ENCODE measurements around the gene OPTC.

Gene OPTC

DNA sequence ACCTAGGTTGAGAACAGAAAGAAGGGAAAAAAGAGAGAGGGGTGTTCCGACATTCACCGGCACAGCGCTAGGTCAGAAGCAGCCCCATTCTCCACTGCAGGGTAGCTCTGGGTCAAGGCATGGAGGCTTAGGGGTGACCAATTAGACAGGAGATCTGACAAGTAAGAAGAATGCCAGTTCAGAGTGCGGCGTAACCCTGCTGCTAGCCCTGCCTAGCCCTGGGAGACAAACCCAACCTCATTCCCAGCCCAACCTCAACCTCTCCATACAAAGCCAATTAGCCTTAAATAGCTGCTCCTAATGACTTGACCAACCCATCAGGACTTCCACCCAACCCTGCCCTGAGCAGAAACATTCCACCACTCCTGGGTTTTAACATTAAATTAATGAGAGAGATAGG lies 15.0 kb upstream of the OPTC start:
- DNase-seq (ENCODE audit: insufficient read length, low spot score) (no peak), FAIRE-seq (no peak)
- TF ChIP-seq, protein P1, sequence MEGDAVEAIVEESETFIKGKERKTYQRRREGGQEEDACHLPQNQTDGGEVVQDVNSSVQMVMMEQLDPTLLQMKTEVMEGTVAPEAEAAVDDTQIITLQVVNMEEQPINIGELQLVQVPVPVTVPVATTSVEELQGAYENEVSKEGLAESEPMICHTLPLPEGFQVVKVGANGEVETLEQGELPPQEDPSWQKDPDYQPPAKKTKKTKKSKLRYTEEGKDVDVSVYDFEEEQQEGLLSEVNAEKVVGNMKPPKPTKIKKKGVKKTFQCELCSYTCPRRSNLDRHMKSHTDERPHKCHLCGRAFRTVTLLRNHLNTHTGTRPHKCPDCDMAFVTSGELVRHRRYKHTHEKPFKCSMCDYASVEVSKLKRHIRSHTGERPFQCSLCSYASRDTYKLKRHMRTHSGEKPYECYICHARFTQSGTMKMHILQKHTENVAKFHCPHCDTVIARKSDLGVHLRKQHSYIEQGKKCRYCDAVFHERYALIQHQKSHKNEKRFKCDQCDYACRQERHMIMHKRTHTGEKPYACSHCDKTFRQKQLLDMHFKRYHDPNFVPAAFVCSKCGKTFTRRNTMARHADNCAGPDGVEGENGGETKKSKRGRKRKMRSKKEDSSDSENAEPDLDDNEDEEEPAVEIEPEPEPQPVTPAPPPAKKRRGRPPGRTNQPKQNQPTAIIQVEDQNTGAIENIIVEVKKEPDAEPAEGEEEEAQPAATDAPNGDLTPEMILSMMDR (IDR thresholded peaks at IDR 0.05; ENCODE audit: insufficient read depth, missing control alignments): no peak

DNA sequence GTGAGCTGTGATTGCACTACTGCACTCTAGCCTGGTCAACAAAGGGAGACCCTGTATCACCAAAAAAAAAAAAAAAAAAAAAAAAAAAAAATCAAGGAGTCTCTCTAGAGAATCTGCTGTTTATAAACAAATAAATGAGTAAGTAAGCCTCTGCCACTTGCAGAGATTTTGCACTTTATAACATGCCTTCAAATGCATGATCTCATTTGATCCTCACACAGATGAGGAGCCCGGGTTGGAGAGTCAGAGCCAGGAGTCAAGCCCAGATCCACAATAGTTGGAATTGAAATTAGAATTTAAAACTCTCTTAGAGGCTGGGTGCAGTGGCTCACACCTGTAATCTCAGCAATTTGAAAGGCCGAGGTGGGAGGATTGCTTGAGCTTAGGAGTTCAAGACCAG lies 14.3 kb upstream of the OPTC start:
- DNase-seq (ENCODE audit: insufficient read length, low spot score) (no peak), FAIRE-seq (no peak)
- TF ChIP-seq, protein P1 (IDR thresholded peaks at IDR 0.05; ENCODE audit: insufficient read depth, missing control alignments): no peak

DNA sequence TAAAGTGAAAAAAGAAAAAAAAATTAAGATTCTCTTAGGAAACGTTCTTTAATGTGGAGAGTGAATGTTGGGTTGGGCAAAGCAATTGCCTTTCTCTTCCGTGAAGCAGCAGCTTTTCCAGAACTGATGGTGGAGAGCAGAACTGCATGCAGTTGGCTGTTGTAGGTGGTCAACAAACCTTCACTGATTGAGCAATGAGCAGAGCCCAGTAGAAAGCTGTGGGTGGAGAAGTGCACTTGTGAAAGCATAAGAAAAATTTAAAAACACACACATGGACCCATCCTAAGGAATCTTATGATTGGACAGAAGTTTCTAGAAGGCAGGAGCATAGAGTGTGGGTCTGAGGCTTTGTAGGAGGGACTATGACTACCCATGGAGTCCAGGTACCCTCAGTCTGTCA lies 13.9 kb upstream of the OPTC start:
- DNase-seq (ENCODE audit: insufficient read length, low spot score) (no peak), FAIRE-seq (no peak)
- TF ChIP-seq, protein P1 (IDR thresholded peaks at IDR 0.05; ENCODE audit: insufficient read depth, missing control alignments): no peak

DNA sequence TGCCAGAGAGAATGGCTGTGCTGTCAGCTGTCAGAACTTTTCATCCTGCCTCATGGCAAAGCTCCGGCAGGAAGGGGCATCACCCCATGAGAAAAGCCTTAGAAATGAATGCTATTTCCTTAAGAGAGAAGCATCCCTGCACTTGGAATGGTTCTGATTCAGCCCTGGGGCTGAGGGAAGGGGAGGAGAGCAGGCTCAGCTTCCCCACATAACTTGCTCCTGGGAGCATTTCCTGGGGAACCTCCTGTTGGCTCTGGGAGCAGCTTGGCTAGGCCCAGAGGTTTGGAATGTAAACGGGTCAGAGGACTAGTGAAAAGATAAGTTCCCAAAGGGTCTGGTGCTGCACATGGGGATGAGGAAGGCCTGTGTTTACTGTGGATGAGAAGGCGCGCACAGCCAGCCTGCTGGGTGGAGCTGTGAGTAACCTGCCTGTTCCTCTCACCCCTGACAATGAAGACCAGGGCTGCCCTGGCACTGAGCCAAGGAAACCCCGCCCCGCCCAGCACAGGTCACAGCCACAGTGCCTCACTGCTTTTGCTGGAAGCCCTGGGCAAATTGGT lies 13.3 kb upstream of the OPTC start:
- DNase-seq (ENCODE audit: insufficient read length, low spot score) (no peak), FAIRE-seq (no peak)

GRCh38 chr1:203481196-203481595 lies 12.8 kb upstream of the OPTC start:
- TF ChIP-seq, protein P1 (IDR thresholded peaks at IDR 0.05; ENCODE audit: insufficient read depth, missing control alignments): no peak
- no peak for DNase-seq (ENCODE audit: insufficient read length, low spot score)
- FAIRE-seq: no peak

More for the DNA sequence above, 13.3 kb upstream of the OPTC start:
- TF ChIP-seq, protein P1 (IDR thresholded peaks at IDR 0.05; ENCODE audit: insufficient read depth, missing control alignments): no peak

GRCh38 chr1:203486618-203487370 lies 7.2 kb upstream of the OPTC start:
- FAIRE-seq: no peak
- DNase-seq (ENCODE audit: insufficient read length, low spot score): no peak
- TF ChIP-seq, protein P1 (IDR thresholded peaks at IDR 0.05; ENCODE audit: insufficient read depth, missing control alignments): no peak

- TF ChIP-seq, protein P1 (IDR thresholded peaks at IDR 0.05; ENCODE audit: insufficient read depth, missing control alignments): no peak
- DNase-seq (ENCODE audit: insufficient read length, low spot score) (no peak), FAIRE-seq (no peak)
These were observed 5.4 kb upstream of the OPTC start for GRCh38 chr1:203488539-203488938.
